HL-60 (cell line): ENCODE data around the gene RAI1.

Experiments used
- DNase-seq, 2 experiments: peaks; one replicate each; pipeline ENCODE4 v3.0.0-alpha.2; 2010 to 2020; ENCODE audit warnings: low read depth in 1 of 2, low spot score in 1 of 2
- H3K27ac ChIP-seq: fragments of 250-450 bp; sonication (Bioruptor Pico); replicated peaks from 2 replicates; pipeline ENCODE4 v1.5.1; 2020; ENCODE audit warnings: mild to moderate bottlenecking, moderate library complexity
- H3K27me3 ChIP-seq: fragments of 250-450 bp; sonication (Bioruptor Pico); 2 replicates; pipeline ENCODE4 v1.5.1; 2021; ENCODE audit warnings: mild to moderate bottlenecking, moderate library complexity; ENCODE audit not compliant: insufficient read depth, poor library complexity, severe bottlenecking
- H3K4me3 ChIP-seq: replicated peaks from 2 replicates; pipeline ENCODE4 v1.5.1; 2011; ENCODE audit warnings: mild to moderate bottlenecking, control low read depth, low read length; ENCODE audit not compliant: insufficient read depth
- CTCF ChIP-seq: IDR thresholded peaks from one replicate; pipeline ENCODE4 v1.5.1; 2011; ENCODE audit warnings: low read length, control low read depth, inconsistent platforms; ENCODE audit not compliant: insufficient read depth
- GABPA ChIP-seq: IDR thresholded peaks from 2 replicates; pipeline ENCODE4 v1.6.1; 2012; ENCODE audit warnings: low read depth
- POLR2AphosphoS5 ChIP-seq: IDR thresholded peaks from 2 replicates; pipeline ENCODE4 v1.6.1; 2012; ENCODE audit warnings: low read depth
- REST ChIP-seq: IDR thresholded peaks from 2 replicates; pipeline ENCODE4 v1.6.1; 2012; ENCODE audit warnings: low read depth; ENCODE audit not compliant: insufficient replicate concordance
- SPI1 ChIP-seq: IDR thresholded peaks from 2 replicates; pipeline ENCODE4 v1.6.1; 2012; ENCODE audit warnings: low read depth, mild to moderate bottlenecking, borderline replicate concordance

The RAI1 gene

DNA sequence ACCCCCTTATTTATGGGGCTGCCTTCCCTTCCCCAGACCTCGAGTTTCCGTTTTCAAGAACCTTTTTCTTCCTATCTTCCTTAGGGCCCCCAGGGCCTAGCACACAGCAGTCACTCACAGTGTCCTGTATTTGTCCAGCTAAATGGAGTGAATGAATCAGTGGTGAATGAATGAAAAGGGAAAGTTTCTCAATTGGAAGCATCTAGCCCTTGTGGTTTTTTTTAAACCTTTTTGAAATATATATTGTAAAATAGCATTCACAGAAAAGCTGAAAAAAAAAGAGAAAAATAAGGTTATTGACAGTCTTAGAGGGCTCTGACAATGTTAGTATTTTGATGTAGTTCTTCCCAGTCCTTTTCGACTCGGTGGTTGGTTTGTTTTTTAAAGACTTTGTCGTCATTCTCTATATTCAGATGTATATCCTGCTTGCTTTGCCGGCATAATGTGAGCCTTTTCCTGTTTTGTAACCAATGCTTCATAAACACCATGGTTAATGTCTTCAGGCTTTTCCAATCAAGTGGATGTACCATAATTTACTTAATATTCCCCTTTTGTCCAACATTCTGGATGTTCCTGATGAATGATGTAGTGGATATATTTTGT, 45.3 kb downstream of the RAI1 start:
- TF ChIP-seq POLR2AphosphoS5 (no peak), GABPA (no peak), CTCF (no peak), SPI1 (no peak), REST (no peak)
- no peak overlapping the region for H3K27ac ChIP-seq
- H3K27me3 ChIP-seq, result no peaks in the 10 kb centered on the region
- no peak overlapping the region for H3K4me3 ChIP-seq
- no peak for DNase-seq

DNA sequence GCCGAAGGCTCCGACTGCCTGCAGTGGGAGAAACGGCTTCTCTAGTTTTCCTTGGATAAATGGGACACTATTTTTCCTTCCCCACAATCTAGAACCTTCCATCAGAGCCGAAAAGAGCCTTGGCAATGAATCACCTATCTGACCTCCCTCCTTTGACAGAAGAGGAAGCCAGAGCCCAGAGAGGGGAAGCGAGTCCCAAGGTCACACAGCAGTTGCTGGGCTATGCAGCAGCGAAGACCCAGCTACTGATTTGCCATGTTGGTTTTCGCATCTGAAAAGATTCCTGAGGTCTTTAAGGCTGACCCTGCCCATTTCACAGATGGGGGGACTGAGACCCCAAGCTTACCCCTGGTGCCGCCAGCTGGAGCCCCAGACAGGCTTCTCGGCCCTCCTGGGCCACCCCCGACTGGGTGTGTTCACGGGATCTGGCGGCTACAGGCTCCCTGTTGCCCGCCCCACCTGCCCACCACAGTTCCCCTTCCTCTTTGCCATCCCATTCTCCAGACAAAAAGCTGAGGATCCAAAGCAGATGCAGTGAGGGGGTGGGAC, 45.9 kb downstream of the RAI1 start:
- Histone ChIP-seq H3K27ac (no peak overlapping the region), H3K4me3 (no peak overlapping the region), H3K27me3 (no peaks in the 10 kb centered on the region)
- no peak for TF ChIP-seq GABPA
- no peak for TF ChIP-seq REST
- TF ChIP-seq POLR2AphosphoS5, result no peak
- TF ChIP-seq SPI1, result no peak
- no peak for TF ChIP-seq CTCF
- no peak for DNase-seq

- TF ChIP-seq REST (no peak), POLR2AphosphoS5 (no peak), CTCF (no peak), SPI1 (no peak), GABPA (no peak)
- DNase-seq, result no peak
- Histone ChIP-seq H3K27ac (no peak overlapping the region), H3K4me3 (no peak overlapping the region), H3K27me3 (no peaks in the 10 kb centered on the region)
Observed at GRCh38 chr17:17728146-17728545, 46.9 kb downstream of the RAI1 start.
